ENCODE results near the gene ASTN1.

Gene ASTN1

GRCh38 chr1:177163844-177164379 lies 600 bp downstream of the ASTN1 start:
- Histone ChIP-seq H3K4me3 (ENCODE audit: low read depth, low read length) (peak overlapping the region; percentile 35), H3K27ac (no peak overlapping the region), H3K27me3 (replicated peaks) (peaks cover 23% of the 10 kb centered on the region), H3K36me3 (replicated peaks) (no peaks in the 10 kb centered on the region)
- no peak for DNase-seq
- TF ChIP-seq CTCF (IDR thresholded peaks at IDR 0.05; ENCODE audit: low read depth, low read length, missing control alignments) = no peak
- in situ Hi-C loops (cut with HindIII; ENCODE audit: low pct_ligation_motif_present, low sequenced_read_pairs) = no loop called here

GRCh38 chr1:177162243-177162642 lies 2.3 kb downstream of the ASTN1 start:
- Histone ChIP-seq H3K27ac (no peak overlapping the region), H3K4me3 (ENCODE audit: low read depth, low read length) (no peak overlapping the region), H3K27me3 (replicated peaks) (peaks cover 20% of the 10 kb centered on the region), H3K36me3 (replicated peaks) (no peaks in the 10 kb centered on the region)
- in situ Hi-C loops (cut with HindIII; ENCODE audit: low pct_ligation_motif_present, low sequenced_read_pairs) = no loop called here
- no peak for TF ChIP-seq CTCF (IDR thresholded peaks at IDR 0.05; ENCODE audit: low read depth, low read length, missing control alignments)
- no peak for DNase-seq

GRCh38 chr1:177146499-177146898 lies 18.0 kb downstream of the ASTN1 start:
- in situ Hi-C loops (cut with HindIII; ENCODE audit: low pct_ligation_motif_present, low sequenced_read_pairs) = no loop called here
- no peak overlapping the region for H3K27ac ChIP-seq
- DNase-seq = no peak
- no peaks in the 10 kb centered on the region for H3K36me3 ChIP-seq (replicated peaks)
- H3K4me3 ChIP-seq (ENCODE audit: low read depth, low read length) = no peak overlapping the region
- H3K27me3 ChIP-seq (replicated peaks) = no peaks in the 10 kb centered on the region
- TF ChIP-seq CTCF (IDR thresholded peaks at IDR 0.05; ENCODE audit: low read depth, low read length, missing control alignments) = no peak

GRCh38 chr1:177145106-177146070 lies 19.1 kb downstream of the ASTN1 start:
- H3K4me3 ChIP-seq (ENCODE audit: low read depth, low read length) = no peak overlapping the region
- H3K27me3 ChIP-seq (replicated peaks) = no peaks in the 10 kb centered on the region
- in situ Hi-C loops (cut with HindIII; ENCODE audit: low pct_ligation_motif_present, low sequenced_read_pairs) = no loop called here
- TF ChIP-seq CTCF (IDR thresholded peaks at IDR 0.05; ENCODE audit: low read depth, low read length, missing control alignments) = no peak
- no peaks in the 10 kb centered on the region for H3K36me3 ChIP-seq (replicated peaks)
- H3K27ac ChIP-seq = no peak overlapping the region
- DNase-seq = no peak

- H3K27ac ChIP-seq = no peak overlapping the region
- no peaks in the 10 kb centered on the region for H3K27me3 ChIP-seq (replicated peaks)
- no peak for DNase-seq
- no peak for TF ChIP-seq CTCF (IDR thresholded peaks at IDR 0.05; ENCODE audit: low read depth, low read length, missing control alignments)
- no peaks in the 10 kb centered on the region for H3K36me3 ChIP-seq (replicated peaks)
- in situ Hi-C loops (cut with HindIII; ENCODE audit: low pct_ligation_motif_present, low sequenced_read_pairs) = no loop called here
- no peak overlapping the region for H3K4me3 ChIP-seq (ENCODE audit: low read depth, low read length)
Observed at GRCh38 chr1:177142791-177143271, 21.7 kb downstream of the ASTN1 start.

All from brain microvascular endothelial cell (primary cell).